Trophoblast cell (in vitro differentiated cells and primary cell): ENCODE results near the gene ANXA9.
A peak's percentile ranks its signal among the peaks of the same experiment; 100 is the strongest.

Source experiments
- DNase-seq, 2 donors: peaks; one replicate each; pipeline ENCODE4 v3.0.0-alpha.2; 2016
- H2AFZ ChIP-seq: 2 replicates; pipeline ENCODE4 v1.6.1; 2013; ENCODE audit warnings: low read length, moderate library complexity, mild to moderate bottlenecking; ENCODE audit not compliant: insufficient read depth, poor library complexity
- H2AK5ac ChIP-seq: 2 replicates; pipeline ENCODE4 v1.6.1; 2013; ENCODE audit warnings: mild to moderate bottlenecking, low read length
- H2BK120ac ChIP-seq: 2 replicates; pipeline ENCODE4 v1.6.1; 2013; ENCODE audit warnings: low read length, mild to moderate bottlenecking, moderate library complexity; ENCODE audit not compliant: insufficient read depth, poor library complexity
- H2BK12ac ChIP-seq: 2 replicates; pipeline ENCODE4 v1.6.1; 2013; ENCODE audit warnings: mild to moderate bottlenecking, low read length, moderate library complexity
- H2BK5ac ChIP-seq: 2 replicates; pipeline ENCODE4 v1.6.1; 2013; ENCODE audit warnings: low read length, low read depth, moderate library complexity, mild to moderate bottlenecking; ENCODE audit not compliant: poor library complexity
- H3K14ac ChIP-seq: 2 replicates; pipeline ENCODE4 v1.6.1; 2013; ENCODE audit warnings: mild to moderate bottlenecking, low read length
- H3K18ac ChIP-seq: 2 replicates; pipeline ENCODE4 v1.6.1; 2013; ENCODE audit warnings: mild to moderate bottlenecking, low read length
- H3K23ac ChIP-seq: 2 replicates; pipeline ENCODE4 v1.6.1; 2013; ENCODE audit warnings: low read length
- H3K27ac ChIP-seq: 2 replicates; pipeline ENCODE4 v1.5.1; 2013; ENCODE audit warnings: low read depth, mild to moderate bottlenecking, inconsistent platforms, low read length, moderate library complexity
- H3K27me3 ChIP-seq: 2 replicates; pipeline ENCODE4 v1.6.1; 2013; ENCODE audit warnings: inconsistent platforms, mild to moderate bottlenecking, low read length, moderate library complexity; ENCODE audit not compliant: insufficient read depth
- H3K36me3 ChIP-seq, 2 experiments: 1 replicate in 1 of 2; 2 replicates in 1 of 2; pipeline ENCODE4 v1.6.1; 2013; ENCODE audit warnings: low read length in 2 of 2, mild to moderate bottlenecking in 2 of 2, moderate library complexity in 1 of 2; ENCODE audit not compliant: insufficient read depth in 2 of 2, control insufficient read depth in 1 of 2
- H3K4ac ChIP-seq: 2 replicates; pipeline ENCODE4 v1.6.1; 2013; ENCODE audit warnings: low read depth, mild to moderate bottlenecking, low read length, moderate library complexity
- H3K4me1 ChIP-seq, 2 experiments: 1 replicate in 1 of 2; 2 replicates in 1 of 2; pipeline ENCODE4 v1.6.1; 2013; ENCODE audit warnings: low read length in 2 of 2, mild to moderate bottlenecking in 2 of 2, moderate library complexity in 1 of 2; ENCODE audit not compliant: insufficient read depth in 2 of 2, control insufficient read depth in 1 of 2
- H3K4me2 ChIP-seq: 2 replicates; pipeline ENCODE4 v1.6.1; 2013; ENCODE audit warnings: inconsistent platforms, mild to moderate bottlenecking, low read length, moderate library complexity
- H3K4me3 ChIP-seq: 2 replicates; pipeline ENCODE4 v1.5.1; 2013; ENCODE audit warnings: mild to moderate bottlenecking, low read depth, low read length, inconsistent platforms
- H3K79me1 ChIP-seq: one replicate; pipeline ENCODE4 v1.6.1; 2013; ENCODE audit warnings: low read length
- H3K79me2 ChIP-seq: 2 replicates; pipeline ENCODE4 v1.6.1; 2013; ENCODE audit warnings: low read length, mild to moderate bottlenecking; ENCODE audit not compliant: control insufficient read depth, insufficient read depth, poor library complexity
- H3K9ac ChIP-seq: 2 replicates; pipeline ENCODE4 v1.6.1; 2013; ENCODE audit warnings: mild to moderate bottlenecking, low read length
- H3K9me3 ChIP-seq: 2 replicates; pipeline ENCODE4 v1.6.1; 2013; ENCODE audit warnings: low read depth, mild to moderate bottlenecking, control low read depth, inconsistent platforms, low read length; ENCODE audit not compliant: insufficient read depth
- H4K12ac ChIP-seq: 2 replicates; pipeline ENCODE4 v1.6.1; 2013; ENCODE audit warnings: low read depth, mild to moderate bottlenecking, low read length, moderate library complexity
- H4K8ac ChIP-seq: 2 replicates; pipeline ENCODE4 v1.6.1; 2013; ENCODE audit warnings: low read depth, mild to moderate bottlenecking, low read length, moderate library complexity
- H4K91ac ChIP-seq: one replicate; pipeline ENCODE4 v1.6.1; 2013; ENCODE audit warnings: low read depth, mild to moderate bottlenecking, low read length, moderate library complexity
- WGBS: extraction: QIAGEN DNeasy Blood & Tissue Kit; methylation state at CpG from one replicate; pipeline ENCODE4 v1.1.7; 2013; ENCODE audit warnings: missing lambda C conversion rate; ENCODE audit not compliant: insufficient read length, insufficient coverage; ENCODE audit errors: extremely low coverage; 5-methylcytosine and 5-hydroxymethylcytosine counted together

Gene ANXA9

DNA sequence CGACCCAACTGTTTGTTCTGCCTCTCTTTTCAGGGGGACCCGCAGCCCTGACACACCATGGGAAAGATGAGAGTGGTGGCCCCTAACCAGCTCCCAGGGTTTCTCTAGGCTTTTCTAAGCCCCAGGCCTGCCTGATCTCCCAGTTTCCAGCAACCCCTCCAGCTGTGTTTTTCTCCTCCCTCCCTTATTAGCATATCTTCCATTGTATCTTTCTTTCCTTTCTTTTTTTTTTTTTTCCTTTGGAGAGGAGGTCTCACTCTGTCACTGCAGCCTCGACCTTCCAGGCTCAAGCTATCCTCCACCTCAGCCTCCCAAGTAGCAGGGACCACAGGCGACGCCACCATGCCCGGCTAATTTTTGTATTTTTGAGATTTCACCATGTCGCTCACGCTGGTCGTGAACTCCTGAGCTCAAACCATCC, 5.7 kb upstream of the ANXA9 start:
- peaks cover 10% of the 10 kb centered on the region for H3K79me1 ChIP-seq
- H3K36me3 ChIP-seq: no peaks in the 10 kb centered on the region
- no peak overlapping the region for H3K4me2 ChIP-seq
- no peak overlapping the region for H3K9ac ChIP-seq
- H4K12ac ChIP-seq: no peak overlapping the region
- no peaks in the 10 kb centered on the region for H3K9me3 ChIP-seq
- H3K14ac ChIP-seq: no peak overlapping the region
- no peak overlapping the region for H2BK12ac ChIP-seq
- H3K79me2 ChIP-seq: peaks cover 14% of the 10 kb centered on the region
- no peak overlapping the region for H2BK120ac ChIP-seq
- peaks cover 28 to 33% of the 10 kb centered on the region in 2 experiments for H3K4me1 ChIP-seq
- H2BK5ac ChIP-seq: no peak overlapping the region
- no peak overlapping the region for H2AK5ac ChIP-seq
- DNase-seq: no peak
- no peak overlapping the region for H3K4me3 ChIP-seq
- no peaks in the 10 kb centered on the region for H3K27me3 ChIP-seq
- H3K27ac ChIP-seq: no peak overlapping the region
- no peak overlapping the region for H2AFZ ChIP-seq
- no peak overlapping the region for H4K91ac ChIP-seq
- no peak overlapping the region for H3K4ac ChIP-seq
- no peak overlapping the region for H4K8ac ChIP-seq
- no CpG with 5 or more reads among the region's 9 CpGs for WGBS
- no peak overlapping the region for H3K18ac ChIP-seq
- no peak overlapping the region for H3K23ac ChIP-seq

DNA sequence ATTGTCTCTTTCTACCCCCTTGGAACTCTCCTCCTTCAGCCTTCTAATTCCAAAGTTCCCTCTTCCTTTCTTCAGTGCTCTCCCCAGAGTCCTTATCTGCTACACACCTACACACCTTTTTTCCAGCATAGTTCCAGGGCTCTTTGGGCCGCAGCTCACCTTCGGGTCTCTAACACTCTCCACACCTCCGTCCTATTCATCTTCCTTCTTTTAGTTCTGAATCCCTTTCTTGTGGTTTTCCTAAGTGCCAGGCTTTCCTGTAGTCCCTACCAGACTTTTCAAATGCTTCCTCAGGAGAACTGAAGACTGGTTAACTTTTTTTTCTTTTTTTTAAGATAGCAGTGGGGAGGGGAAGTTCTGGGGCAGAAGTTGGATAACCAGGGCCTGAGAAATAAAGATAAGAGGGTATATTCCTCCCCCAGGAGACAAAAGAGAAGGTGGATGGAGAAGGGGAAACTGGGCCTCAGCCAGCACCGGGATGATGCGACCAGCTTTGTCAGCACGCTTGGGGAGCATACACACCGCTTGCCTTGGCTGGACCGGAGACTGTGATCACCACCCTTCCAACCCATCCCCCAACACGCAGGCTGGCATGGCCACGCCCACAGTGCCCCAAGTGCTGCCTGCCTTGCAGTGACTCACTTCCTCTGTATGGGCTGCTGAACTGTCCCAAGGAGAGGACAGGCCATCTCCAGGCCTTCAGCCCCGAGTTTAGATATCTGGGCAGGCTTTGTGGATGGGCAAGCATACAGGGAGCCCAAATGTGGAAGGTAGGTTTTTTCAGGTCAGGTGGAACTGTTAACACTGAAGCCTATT, 5.0 kb upstream of the ANXA9 start:
- H4K12ac ChIP-seq: no peak overlapping the region
- no peak overlapping the region for H3K27ac ChIP-seq
- peaks cover 29 to 34% of the 10 kb centered on the region in 2 experiments for H3K4me1 ChIP-seq
- H3K23ac ChIP-seq: no peak overlapping the region
- no peak overlapping the region for H4K8ac ChIP-seq
- DNase-seq: peak; percentile 17 to 40
- peaks cover 12% of the 10 kb centered on the region for H3K79me2 ChIP-seq
- no peak overlapping the region for H2BK120ac ChIP-seq
- no peak overlapping the region for H2BK5ac ChIP-seq
- H2AFZ ChIP-seq: no peak overlapping the region
- H3K27me3 ChIP-seq: no peaks in the 10 kb centered on the region
- H3K36me3 ChIP-seq: no peaks in the 10 kb centered on the region
- H3K9me3 ChIP-seq: no peaks in the 10 kb centered on the region
- no peak overlapping the region for H2BK12ac ChIP-seq
- H3K4ac ChIP-seq: no peak overlapping the region
- no peak overlapping the region for H3K4me2 ChIP-seq
- no peak overlapping the region for H3K14ac ChIP-seq
- H4K91ac ChIP-seq: no peak overlapping the region
- H3K79me1 ChIP-seq: peaks cover 10% of the 10 kb centered on the region
- no CpG with 5 or more reads among the region's 11 CpGs for WGBS
- no peak overlapping the region for H3K4me3 ChIP-seq
- H3K18ac ChIP-seq: no peak overlapping the region
- H3K9ac ChIP-seq: peak overlapping the region; percentile 14
- no peak overlapping the region for H2AK5ac ChIP-seq

DNA sequence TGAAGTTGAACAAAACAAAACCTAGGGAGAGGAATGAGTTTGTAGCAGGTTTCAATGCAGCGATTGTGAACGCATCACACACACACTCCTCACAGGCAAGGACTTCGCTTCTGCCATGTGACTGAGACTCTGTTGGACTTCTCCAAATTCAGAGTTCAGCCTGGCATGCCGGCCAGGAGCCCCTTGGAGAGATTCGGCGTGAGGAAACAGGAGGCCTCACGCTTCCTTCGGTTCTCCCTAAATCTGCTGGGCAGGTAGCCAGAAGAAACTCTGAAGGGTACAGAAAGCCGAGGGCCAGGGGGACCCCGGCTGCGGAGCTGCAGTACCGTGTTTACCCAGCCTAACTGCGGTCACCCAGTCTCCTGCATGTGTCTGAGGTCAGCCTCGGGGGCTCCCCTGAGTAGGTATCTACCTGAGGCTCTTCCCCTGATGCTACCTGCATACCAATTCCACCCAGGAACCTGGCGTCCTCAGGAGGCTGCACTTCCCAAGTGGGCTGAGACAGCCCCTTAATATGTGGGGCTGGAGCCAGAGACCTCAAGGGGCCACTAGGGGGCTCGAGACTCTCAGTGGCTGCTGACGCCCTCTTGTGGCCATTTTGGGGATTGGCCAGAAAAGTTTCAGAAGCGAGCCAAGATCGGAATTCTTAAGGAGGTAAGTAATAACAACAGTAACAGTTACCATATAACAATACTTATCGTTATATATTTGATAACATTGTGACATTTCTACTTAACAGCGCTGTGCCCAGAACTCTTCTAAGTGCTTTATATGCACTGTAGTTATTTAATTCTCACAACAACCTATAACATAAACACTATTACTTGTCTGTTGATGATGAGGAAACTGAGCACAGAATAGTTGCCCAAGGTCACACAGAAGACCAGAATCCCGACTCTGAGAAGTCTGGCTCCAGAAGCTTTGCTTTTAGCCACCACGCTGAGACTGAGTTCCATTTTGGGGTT, 2.7 kb upstream of the ANXA9 start:
- H2AK5ac ChIP-seq: no peak overlapping the region
- H2BK120ac ChIP-seq: no peak overlapping the region
- no peak overlapping the region for H3K4me2 ChIP-seq
- H3K4me3 ChIP-seq: no peak overlapping the region
- H3K18ac ChIP-seq: no peak overlapping the region
- no CpG with 5 or more reads among the region's 23 CpGs for WGBS
- no peaks in the 10 kb centered on the region for H3K36me3 ChIP-seq
- peak overlapping the region; percentile 27 for H4K12ac ChIP-seq
- no peak overlapping the region for H3K27ac ChIP-seq
- peaks cover 20 to 29% of the 10 kb centered on the region in 2 experiments for H3K4me1 ChIP-seq
- H2BK12ac ChIP-seq: peak overlapping the region; percentile 47
- H3K79me2 ChIP-seq: no peaks in the 10 kb centered on the region
- no peaks in the 10 kb centered on the region for H3K27me3 ChIP-seq
- H3K9ac ChIP-seq: no peak overlapping the region
- no peak overlapping the region for H2BK5ac ChIP-seq
- H3K9me3 ChIP-seq: no peaks in the 10 kb centered on the region
- H4K91ac ChIP-seq: no peak overlapping the region
- H3K79me1 ChIP-seq: peaks cover 4% of the 10 kb centered on the region
- peak overlapping the region; percentile 6 for H2AFZ ChIP-seq
- H4K8ac ChIP-seq: peak overlapping the region; percentile 46
- no peak overlapping the region for H3K14ac ChIP-seq
- H3K23ac ChIP-seq: no peak overlapping the region
- DNase-seq: peak; percentile 94 to 99
- H3K4ac ChIP-seq: no peak overlapping the region

DNA sequence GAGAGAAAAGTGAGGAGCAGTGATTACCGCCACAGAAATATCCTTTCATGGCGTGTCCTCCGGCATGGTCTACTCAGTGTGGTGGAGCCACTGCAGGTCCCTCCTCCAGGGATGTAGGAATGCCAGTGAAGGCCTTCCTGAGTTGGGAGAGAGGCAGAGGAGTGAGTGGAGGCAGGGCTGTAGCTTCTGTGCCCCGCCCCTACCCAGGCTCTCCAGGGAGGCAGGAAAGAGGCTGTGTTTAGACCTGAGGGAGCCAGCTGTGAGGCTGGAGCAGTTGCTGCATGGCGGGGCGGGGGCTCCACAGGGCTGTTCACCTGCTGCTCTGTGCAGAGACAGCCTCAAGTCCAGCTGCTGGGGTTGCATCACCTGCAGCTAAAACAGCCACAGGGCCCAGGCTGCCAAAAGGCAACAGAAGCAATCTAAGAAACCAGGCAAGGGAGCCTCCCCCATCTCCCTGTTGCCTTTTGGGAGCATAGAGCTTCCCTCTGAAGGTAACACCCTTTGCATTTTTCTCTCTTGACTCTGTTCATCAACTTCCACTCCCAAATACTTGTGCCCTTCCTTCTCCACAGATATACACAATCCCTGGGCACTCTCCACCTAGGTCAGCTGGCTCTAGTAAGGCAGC, 801 bp upstream of the ANXA9 start:
- H2BK120ac ChIP-seq: no peak overlapping the region
- no peaks in the 10 kb centered on the region for H3K9me3 ChIP-seq
- no peak overlapping the region for H3K18ac ChIP-seq
- WGBS: no CpG with 5 or more reads among the region's 6 CpGs
- H3K79me1 ChIP-seq: no peaks in the 10 kb centered on the region
- no peak overlapping the region for H3K14ac ChIP-seq
- no peak overlapping the region for H3K4me3 ChIP-seq
- no peak overlapping the region for H2AFZ ChIP-seq
- H3K4ac ChIP-seq: no peak overlapping the region
- DNase-seq: peak; percentile 71 to 72
- H3K4me1 ChIP-seq: peaks cover 21 to 35% of the 10 kb centered on the region in 2 experiments
- H3K36me3 ChIP-seq: no peaks in the 10 kb centered on the region
- no peak overlapping the region for H2BK5ac ChIP-seq
- peak overlapping the region; percentile 8 for H3K27ac ChIP-seq
- no peak overlapping the region for H4K12ac ChIP-seq
- H2AK5ac ChIP-seq: no peak overlapping the region
- no peak overlapping the region for H4K91ac ChIP-seq
- peak overlapping the region; percentile 17 for H3K4me2 ChIP-seq
- no peak overlapping the region for H2BK12ac ChIP-seq
- H3K27me3 ChIP-seq: no peaks in the 10 kb centered on the region
- no peak overlapping the region for H3K23ac ChIP-seq
- H3K79me2 ChIP-seq: no peaks in the 10 kb centered on the region
- no peak overlapping the region for H4K8ac ChIP-seq
- H3K9ac ChIP-seq: no peak overlapping the region
